ENCODE results near the gene CCL18. TPM values are rescaled to one million over a fixed set of nuclear protein-coding genes. Genes with fewer than 3 reads are reported as not detected.
"Not testable (repeated sequence)": the region's sequence is repeated elsewhere in the genome, so short reads cannot be mapped to it uniquely, and the experiment has no call there.

The CCL18 gene
- polyA plus RNA-seq, 3 donors: 1.4 to 12.0 (median 2.4) TPM

DNA sequence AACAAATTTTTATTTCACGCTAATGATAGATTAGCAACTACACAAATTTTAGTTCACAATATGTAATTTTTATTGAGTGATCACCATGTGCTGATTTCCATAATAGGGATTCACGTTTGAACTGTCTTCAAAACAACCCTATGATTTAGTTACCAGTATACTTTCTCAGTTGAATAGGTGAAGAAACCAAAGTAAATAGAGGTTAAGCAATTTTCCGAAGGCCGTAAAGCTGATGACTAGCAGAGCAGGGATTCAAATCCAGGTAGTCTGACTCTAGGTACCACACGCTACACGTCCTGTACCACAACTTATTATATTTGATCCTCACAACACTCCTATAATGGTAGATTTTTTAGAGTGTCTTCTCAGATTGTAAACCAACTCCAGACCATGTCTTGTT, 28.6 kb downstream of the CCL18 start:
- H3K27ac ChIP-seq (ENCODE audit: low read depth, low read length): not testable (repeated sequence)
- WGBS, 3 donors: 66 to 87% (median 84%) methylated on average over 6 of the region's 6 CpGs

DNA sequence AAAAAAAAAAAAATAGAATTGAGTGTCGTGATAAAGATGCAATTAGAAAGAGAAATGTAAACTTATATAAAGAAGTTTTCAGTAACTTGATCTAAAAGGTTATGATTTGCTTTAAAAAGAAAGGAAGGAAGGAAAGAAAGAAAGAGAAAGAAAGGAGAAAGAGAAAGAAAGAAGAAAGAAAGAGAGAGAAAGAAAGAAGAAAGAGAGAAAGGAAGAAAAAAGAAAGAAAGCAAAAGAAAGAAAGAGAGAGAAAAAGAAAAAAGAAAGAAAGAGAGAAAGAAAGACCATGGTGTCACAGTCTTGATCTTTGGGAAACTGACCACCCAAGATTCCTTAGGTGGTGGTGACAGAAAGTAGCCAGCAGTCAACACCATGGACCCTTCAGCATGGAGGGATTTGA, 30.2 kb downstream of the CCL18 start:
- H3K27ac ChIP-seq (ENCODE audit: low read depth, low read length): no peak overlapping the region
- WGBS, 3 donors: 82 to 100% (median 90%) methylated on average over 1 of the region's 1 CpG

DNA sequence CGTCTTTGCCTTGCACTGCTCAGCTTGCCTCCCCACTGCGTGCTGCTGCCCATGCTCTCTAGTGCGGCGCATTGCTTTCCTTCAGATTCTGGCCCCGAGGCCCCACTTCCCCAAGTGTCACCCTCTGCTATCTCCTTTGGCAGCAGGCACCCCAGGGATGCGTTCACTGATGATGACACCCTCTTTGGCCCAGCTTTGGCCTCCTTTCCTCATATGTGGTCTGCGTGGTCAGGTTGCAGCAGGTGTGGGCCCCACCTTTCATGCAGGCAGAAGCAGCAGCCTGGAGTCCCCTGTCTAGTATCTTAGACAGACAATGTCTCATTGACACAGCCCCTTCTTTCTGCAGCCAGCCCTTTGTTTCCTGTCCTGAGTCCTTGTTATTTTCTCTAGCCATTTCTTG, 30.7 kb downstream of the CCL18 start:
- no peak overlapping the region for H3K27ac ChIP-seq (ENCODE audit: low read depth, low read length)
- 80 to 93% (median 85%) methylated on average over 7 of the region's 7 CpGs for WGBS, 3 donors

DNA sequence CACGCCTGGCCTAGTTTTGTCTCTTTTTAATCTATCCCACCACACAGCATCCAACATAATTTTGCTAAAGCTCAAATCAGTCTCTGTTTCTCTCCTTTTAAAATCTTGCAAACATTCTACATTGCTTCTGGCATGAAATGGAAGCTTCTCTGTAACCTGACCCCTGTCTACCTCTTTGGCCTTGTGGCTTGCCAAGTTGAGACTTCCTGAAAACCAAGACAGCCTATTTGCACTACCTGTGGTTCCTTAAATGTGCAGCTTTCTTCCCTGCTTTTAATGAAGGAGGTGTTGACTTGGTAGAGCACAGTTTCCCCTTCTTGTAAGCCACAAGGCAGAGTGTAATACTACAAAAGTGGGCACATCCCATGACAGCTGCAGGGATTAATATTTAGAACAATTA, 31.9 kb downstream of the CCL18 start:
- no peak overlapping the region for H3K27ac ChIP-seq (ENCODE audit: low read depth, low read length)
- WGBS, 3 donors: 85 to 100% (median 85%) methylated on average over 1 of the region's 1 CpG

DNA sequence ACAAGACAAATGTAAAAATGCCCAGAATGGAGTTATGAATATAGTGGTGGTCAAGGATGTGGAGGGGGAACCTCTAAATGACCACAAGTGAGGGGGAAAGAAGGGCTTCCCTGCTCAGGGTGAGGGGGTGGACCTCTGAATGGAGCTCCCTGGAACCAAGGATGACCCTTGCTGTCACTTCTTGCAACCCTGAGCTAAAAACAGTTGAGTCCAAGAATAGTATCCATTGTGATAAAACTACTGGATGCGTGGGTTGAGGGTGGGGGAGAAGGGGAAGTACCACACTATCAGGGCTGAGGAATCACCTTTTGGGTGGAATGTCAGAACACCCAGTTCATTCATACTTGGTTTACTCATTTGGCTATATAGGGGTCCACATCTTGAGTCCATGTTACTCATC, 34.9 kb downstream of the CCL18 start:
- 70 to 93% (median 82%) methylated on average over 1 of the region's 1 CpG for WGBS, 3 donors
- not testable (repeated sequence) for H3K27ac ChIP-seq (ENCODE audit: low read depth, low read length)

DNA sequence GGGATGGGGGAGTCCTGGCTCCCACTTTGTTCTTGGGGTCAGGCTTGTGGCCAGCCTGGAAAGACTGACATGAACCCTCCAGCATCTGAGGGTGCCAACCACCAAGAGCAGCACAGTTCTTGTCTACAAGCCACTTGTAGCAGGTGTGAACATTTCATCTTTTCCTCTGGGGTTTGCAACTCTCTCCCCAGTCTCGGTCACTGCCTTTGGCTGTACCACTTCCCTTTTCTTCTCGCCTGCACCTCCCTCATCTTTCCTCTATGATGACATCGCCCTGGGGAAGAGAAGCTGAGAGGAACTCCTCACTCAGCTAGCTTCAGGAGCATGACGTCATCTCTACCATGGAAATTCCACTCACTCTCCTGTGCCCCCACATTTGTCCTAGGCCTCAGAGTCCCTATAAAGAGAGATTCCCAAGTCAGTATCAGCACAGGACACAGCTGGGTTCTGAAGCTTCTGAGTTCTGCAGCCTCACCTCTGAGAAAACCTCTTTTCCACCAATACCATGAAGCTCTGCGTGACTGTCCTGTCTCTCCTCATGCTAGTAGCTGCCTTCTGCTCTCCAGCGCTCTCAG, 39.4 kb downstream of the CCL18 start, which contains the start of gene CCL4:
Gene CCL4, plus strand, starts transcription at position 427 of the 575 bp plus-strand sequence. Its CDS starts 79 bp downstream, at position 506.
- WGBS, 3 donors: 45 to 70% (median 53%) methylated on average over 6 of the region's 6 CpGs
- not testable (repeated sequence) for H3K27ac ChIP-seq (ENCODE audit: low read depth, low read length)

DNA sequence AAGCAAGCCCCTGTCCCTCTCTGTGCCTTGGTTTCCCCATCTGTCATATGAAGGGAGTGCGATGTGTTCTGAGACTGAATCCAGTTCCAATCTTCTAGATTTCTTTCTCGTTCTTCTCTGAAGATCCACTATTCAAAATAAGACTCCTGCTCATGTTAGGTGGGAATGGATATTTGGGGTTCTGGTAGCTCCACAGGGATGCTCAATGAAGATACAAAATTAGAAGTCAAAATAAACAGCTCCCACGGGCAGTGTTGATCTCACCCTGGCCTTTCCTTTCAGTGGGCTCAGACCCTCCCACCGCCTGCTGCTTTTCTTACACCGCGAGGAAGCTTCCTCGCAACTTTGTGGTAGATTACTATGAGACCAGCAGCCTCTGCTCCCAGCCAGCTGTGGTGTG, 40.2 kb downstream of the CCL18 start:
- WGBS, 3 donors: 38 to 54% (median 46%) methylated on average over 2 to 6 of the region's 7 CpGs
- not testable (repeated sequence) for H3K27ac ChIP-seq (ENCODE audit: low read depth, low read length)

DNA sequence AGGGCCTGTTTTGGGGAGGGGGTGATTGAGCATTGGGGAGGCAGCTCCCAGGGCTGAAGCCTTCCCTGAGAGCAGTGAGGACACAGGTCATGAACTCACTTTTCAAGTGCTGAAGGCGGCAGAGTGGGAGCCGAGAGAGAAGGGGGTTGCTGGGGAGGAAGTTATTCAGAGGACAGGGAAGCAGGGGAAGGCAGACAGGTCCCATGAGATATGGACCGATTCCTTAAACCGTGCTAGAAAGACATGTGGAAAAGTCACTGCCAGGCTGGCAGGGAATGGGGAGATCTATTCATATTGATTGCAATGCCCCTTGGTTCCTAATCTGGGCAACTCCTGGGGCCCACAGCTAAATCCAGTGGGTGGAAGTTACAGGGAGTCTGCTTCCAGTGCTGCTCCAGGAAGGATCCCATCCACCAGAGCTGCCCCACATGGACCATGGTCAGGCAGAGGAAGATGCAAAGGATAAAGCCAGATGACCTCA, 40.7 kb downstream of the CCL18 start:
- WGBS, 3 donors: 14 to 50% (median 28%) methylated on average over 4 of the region's 4 CpGs
- H3K27ac ChIP-seq (ENCODE audit: low read depth, low read length): no peak overlapping the region

DNA sequence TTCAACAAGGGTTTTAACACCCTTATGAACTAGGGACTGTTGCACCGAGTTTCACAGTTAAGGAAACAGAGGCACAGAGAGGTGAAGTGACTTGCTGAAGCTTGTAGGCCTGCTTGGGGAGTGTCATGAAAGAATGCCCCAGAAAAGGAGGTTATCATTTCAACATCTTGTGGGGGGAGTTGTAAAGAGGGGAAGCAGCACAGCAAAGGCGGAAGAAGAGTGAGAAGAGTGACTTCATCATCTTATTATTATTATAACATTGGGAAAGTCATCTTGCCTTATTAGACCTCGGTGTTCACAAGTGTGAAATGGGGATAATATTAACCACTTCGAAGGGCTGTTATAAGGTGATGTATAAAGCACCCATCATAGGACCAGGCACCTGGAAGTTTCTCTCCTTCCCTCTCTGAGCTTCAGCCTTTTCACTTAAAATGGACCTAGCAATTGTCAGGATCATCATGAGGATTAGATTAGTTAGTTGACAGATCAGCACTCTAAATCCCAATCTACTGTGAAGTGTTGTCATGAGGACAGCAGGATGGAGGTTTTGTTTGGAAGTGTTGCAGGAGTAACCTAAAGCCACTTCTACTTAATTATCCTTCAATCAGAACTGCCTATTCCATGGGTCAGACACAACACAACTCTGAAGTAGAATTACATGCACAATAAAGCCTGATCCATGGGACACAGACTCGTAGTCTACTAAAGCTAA, 41.9 kb downstream of the CCL18 start:
- WGBS, 3 donors: 68 to 75% (median 73%) methylated on average over 5 of the region's 5 CpGs
- H3K27ac ChIP-seq (ENCODE audit: low read depth, low read length): no peak overlapping the region

DNA sequence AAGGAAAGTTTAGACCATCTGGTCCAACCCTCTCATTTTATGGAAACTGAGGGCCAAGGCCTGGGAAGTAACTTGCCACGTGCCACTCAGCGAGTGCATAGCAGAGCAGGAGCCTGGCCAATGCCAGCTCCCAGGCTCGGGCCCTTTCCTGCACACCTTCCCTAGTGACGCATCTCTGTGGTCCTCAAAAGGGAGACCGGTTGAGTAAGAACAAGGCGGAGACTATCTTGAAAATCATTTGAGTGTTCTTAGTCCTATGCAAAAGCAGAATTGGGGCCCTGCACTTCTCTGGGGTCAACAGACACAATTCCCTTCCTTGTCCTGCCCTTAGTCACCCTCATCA, 42.4 kb downstream of the CCL18 start:
- WGBS, 3 donors: 85 to 91% (median 86%) methylated on average over 6 of the region's 6 CpGs
- H3K27ac ChIP-seq (ENCODE audit: low read depth, low read length): no peak overlapping the region

DNA sequence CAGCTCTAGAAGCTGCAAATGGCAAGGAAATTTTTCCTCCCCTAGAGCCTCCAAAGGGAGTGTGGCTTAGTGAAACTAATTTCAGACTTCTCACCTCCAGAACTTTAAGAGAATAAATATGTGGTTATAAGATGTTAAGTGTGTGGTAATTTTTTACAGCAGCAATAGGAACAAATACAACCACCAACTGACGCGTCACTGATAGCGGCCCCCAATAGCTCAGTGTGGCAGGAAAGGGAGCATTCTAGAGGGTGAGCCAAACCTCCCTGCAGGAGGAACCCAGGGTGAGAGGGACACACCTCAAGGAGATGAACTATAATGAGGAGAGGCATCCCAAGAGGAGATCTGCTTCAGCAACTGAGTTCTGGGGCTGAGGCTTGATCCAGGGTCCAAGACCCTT, 43.6 kb downstream of the CCL18 start:
- 56 to 92% (median 77%) methylated on average over 3 of the region's 3 CpGs for WGBS, 3 donors
- H3K27ac ChIP-seq (ENCODE audit: low read depth, low read length): no peak overlapping the region

DNA sequence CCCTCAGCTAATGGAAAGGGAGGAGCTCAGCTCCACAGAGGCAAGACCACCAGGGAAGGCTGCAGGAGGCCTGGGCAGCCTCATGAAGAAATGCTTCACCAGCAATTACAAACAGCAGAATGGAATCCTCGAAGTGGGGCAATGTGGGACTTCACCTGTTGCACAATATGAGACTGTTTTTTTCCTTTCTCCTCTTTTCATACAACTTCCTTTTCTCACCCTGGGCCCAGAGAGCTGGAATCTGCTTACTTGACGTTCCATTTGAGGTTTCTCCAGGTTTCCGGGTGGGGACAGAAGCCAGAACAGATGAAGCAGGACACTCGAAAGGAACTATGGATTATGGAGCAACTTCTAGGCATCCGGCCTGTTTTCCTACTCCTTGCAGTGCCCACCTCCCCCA, 44.2 kb downstream of the CCL18 start:
- WGBS, 3 donors: 42 to 66% (median 60%) methylated on average over 5 of the region's 5 CpGs
- H3K27ac ChIP-seq (ENCODE audit: low read depth, low read length): not testable (repeated sequence)

DNA sequence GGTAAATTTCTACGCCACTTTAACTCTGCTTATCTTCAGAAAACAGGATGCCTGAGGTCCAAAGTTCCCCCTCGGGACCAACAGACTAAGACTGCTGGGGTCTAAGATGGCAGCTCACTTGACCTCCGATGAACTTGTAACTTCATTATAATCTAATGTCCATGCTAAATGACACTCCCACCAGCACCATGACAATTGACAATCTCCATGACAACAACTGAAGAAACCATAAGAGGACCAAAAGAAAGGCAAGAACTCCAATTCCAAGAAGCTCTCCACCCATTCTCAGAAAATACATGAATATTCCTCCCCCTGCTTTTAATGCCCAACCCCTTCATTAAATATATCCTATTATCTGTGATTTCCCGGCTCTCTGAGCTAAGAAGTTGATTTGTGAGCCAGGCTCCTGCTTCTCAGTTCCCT, 47.0 kb downstream of the CCL18 start:
- H3K27ac ChIP-seq (ENCODE audit: low read depth, low read length): no peak overlapping the region
- WGBS, 3 donors: 70 to 87% (median 84%) methylated on average over 4 of the region's 4 CpGs

DNA sequence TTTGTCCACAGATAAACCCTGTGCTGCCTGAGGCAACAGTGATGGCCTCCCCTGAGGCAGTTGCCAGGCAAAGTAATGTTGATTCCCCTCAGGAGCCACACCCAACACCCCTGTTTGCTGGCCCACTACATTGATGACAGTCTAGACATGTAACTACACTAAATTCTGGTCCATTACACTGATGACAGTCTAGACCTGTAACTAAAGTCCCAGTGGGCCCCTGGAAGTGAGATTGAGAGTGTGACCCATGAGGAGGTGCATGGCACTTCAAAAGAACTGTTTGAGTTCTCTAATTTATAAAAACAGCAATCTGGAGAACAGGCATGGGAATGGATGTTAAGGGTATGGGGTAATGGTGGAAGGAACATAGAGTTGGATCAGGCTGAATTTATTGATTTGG, 48.5 kb downstream of the CCL18 start:
- no peak overlapping the region for H3K27ac ChIP-seq (ENCODE audit: low read depth, low read length)

DNA sequence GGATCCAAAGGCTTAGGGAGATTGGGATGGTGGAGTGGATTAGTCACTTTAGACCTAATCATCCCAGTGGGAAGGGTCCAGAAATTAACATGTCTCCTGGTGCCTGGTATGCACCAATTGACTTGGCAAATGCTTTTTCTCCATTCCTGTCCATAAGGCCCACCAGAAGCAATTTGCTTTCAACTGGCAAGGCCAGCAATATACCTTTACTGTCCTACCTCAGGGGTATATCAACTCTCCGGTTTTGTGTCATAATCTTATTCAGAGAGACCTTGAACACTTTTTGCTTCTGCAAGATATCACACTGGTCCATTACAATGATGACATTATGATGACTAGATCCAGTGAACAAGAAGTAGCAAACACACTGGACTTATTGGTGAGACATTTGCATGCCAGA, 49.1 kb downstream of the CCL18 start:
- 74 to 91% (median 83%) methylated on average over 1 of the region's 1 CpG for WGBS, 3 donors
- not testable (repeated sequence) for H3K27ac ChIP-seq (ENCODE audit: low read depth, low read length)

DNA sequence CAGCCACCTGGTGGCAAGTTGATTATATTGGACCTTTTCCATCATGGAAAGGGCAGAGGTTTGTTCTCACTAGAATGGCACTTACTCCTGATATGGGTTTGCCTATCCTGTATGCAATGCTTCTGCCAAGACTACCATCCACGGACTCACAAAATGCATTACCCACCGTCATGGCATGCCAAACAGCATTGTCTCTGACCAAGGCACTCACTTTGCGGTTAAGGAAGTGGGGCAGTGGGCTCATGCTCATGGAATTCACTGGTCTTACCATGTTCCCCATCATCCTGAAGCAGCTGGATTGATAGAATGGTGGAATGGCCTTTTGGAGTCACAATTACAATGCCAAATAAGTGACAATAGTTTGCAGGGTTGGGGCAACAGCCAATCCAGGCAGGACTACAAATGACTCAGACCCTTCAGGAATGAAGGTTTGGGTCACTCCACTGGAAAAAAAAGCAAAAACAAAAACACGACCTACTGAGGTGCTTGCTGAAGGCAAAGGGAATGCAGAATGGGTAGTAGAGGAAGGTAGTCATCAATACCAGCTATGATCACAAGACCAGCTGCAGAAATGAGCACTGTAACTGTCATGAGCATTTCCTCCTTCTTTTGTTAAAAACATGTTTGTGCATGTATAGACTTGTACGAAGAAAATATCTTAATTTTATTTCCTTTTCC, 51.0 kb downstream of the CCL18 start:
- H3K27ac ChIP-seq (ENCODE audit: low read depth, low read length): not testable (repeated sequence)
- WGBS, 3 donors: 75 to 86% (median 85%) methylated on average over 5 of the region's 5 CpGs

DNA sequence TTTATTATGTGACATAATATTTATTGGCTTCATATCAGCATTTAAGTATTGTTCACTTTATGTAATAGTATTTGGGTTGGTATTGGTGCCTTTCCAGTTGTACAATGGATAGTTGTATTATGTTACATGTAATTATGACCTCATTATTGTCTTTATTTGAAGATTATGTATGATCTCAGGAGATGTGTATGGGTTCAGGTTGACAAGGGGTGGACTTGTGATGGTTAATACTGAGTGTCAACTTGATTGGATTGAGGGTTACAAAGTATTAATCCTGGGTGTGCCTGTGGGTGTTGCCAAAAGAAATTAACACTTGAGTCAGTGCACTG, 51.5 kb downstream of the CCL18 start:
- not testable (repeated sequence) for H3K27ac ChIP-seq (ENCODE audit: low read depth, low read length)

DNA sequence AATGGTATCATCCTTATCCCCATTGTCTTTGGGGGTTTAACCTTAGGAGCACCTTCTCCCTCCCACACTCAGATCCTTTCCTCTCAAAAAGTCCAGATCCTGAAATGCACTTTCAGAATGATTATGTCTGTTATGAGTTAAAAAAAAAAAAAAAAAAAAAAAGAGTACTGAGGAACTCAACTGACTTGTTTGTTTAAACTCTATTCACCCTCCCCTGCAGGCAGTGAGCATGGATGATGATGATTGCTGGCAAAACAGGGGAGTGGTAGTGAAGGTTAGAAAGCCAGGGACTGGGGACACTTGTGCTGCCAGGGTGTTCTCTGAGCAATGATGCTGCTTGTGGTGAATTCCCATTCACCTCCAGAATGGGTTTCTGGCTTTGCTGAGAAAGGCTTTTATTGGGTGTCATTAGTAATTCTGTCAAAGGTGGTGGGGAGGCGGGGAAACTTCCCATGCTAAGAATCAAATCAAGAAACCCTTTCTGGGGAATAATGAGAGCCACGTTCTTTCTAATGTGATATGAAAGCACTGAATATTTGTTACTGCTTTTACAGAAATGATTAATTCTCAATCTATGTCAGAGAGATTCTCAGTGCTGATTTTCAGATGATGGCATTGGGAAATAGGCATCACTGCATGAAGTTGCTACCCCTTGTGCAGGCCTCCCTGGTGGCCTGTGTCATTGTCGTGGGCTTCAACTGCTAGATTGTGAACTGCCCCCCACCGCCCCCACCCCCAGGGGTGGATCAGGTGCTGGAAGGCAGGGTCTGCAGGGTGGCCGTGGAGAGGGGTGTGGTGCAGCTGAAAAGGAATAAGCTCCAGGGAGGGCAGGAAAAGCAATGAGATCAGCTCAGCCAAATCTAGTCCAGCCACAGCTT, 53.7 kb downstream of the CCL18 start:
- 27 to 42% (median 42%) methylated on average over 5 of the region's 5 CpGs for WGBS, 3 donors
- no peak overlapping the region for H3K27ac ChIP-seq (ENCODE audit: low read depth, low read length)

Data from adipose tissue (tissue), 3 donors.